ENCODE data around the gene RASA3. TPM values are rescaled to one million over a fixed set of nuclear protein-coding genes. Genes with fewer than 3 reads are reported as not detected.

The RASA3 gene
- total and polyA plus RNA-seq, 10 of the 15 experiments (the other 5 are each of a cell fraction or from before 2014, with no cell fraction given): 0.79 to 33.9 (median 17.6) TPM

GRCh38 chr13:114096811-114097211 lies 35.6 kb downstream of the RASA3 start (continued):
- TF ChIP-seq REST (IDR thresholded peaks at IDR 0.05; ENCODE audit: low read depth, low read length): no peak

- Histone ChIP-seq H3K9ac (ENCODE audit: control insufficient read depth, insufficient read depth, low read length) (no peak overlapping the region), H2AFZ (ENCODE audit: control insufficient read depth, low read depth, low read length) (no peak overlapping the region), H3K79me2 (ENCODE audit: control insufficient read depth, insufficient read depth, low read length) (no peaks in the 10 kb centered on the region; the same call in 1 of the 2 replicates), H3K4me2 (ENCODE audit: control insufficient read depth, insufficient read depth) (no peak overlapping the region), H3K4me3 (no peak overlapping the region), H3K4me1 (ENCODE audit: control insufficient read depth, insufficient read depth, low read length) (no peaks in the 10 kb centered on the region; the same call in 1 of the 2 replicates), H3K9me3 (replicated peaks; ENCODE audit: control insufficient read depth, insufficient read depth, low read length) (peaks cover 5% of the 10 kb centered on the region; the same call in 2 of the 3 replicates), H3K27me3 (replicated peaks in 1 of 2; ENCODE audit: control insufficient read depth in 2 of 2, insufficient read depth in 2 of 2, low read length in 1 of 2) (no peaks in the 10 kb centered on the region), H3K27ac (ENCODE audit: control insufficient read depth, insufficient read depth) (no peak overlapping the region), H3K36me3 (ENCODE audit: control insufficient read depth in 2 of 2, insufficient read depth in 2 of 2, low read length in 1 of 2) (peaks cover 0 to 1% of the 10 kb centered on the region in 2 experiments; a peak in 2 of 4 replicates), H4K20me1 (ENCODE audit: control insufficient read depth, insufficient read depth) (no peaks in the 10 kb centered on the region)
- FAIRE-seq (no peak), ATAC-seq (no peak), DNase-seq (ENCODE audit: low read depth, low spot score) (no peak)
- ChIA-PET CTCF (no interaction called here), SMC1A (ENCODE audit: uncharacterized antibody, unreplicated experiment) (no interaction called here), RAD21 (ENCODE audit: unreplicated experiment) (no interaction called here), POLR2A (no interaction called here)
- no peak for TF ChIP-seq MAX (IDR thresholded peaks at IDR 0.05; ENCODE audit: low read depth, low read length)
- TF ChIP-seq BHLHE40 (IDR thresholded peaks at IDR 0.05; ENCODE audit: borderline replicate concordance in 1 of 2, low read depth in 2 of 2, low read length in 1 of 2): no peak
- TF ChIP-seq MYB (IDR thresholded peaks at IDR 0.05; ENCODE audit: borderline replicate concordance, low read depth, low read length): no peak
- TF ChIP-seq IKZF2 (IDR thresholded peaks at IDR 0.05): no peak
- TF ChIP-seq NRF1 (conservative IDR thresholded peaks at IDR 0.05; ENCODE audit: low read depth, low read length): no peak
- no peak for TF ChIP-seq WRNIP1 (IDR thresholded peaks at IDR 0.05; ENCODE audit: borderline replicate concordance, low read depth, low read length)
- TF ChIP-seq SUPT20H (IDR thresholded peaks at IDR 0.05; ENCODE audit: borderline replicate concordance, control insufficient read depth, low read depth, low read length): no peak
- TF ChIP-seq MEF2A (IDR thresholded peaks at IDR 0.05; ENCODE audit: insufficient read depth, low read depth, low read length): no peak
- no peak for TF ChIP-seq ATF3 (IDR thresholded peaks at IDR 0.05; ENCODE audit: borderline replicate concordance, extremely low read depth, low read depth, low read length)
- TF ChIP-seq SRF (IDR thresholded peaks at IDR 0.05; ENCODE audit: low read depth in 2 of 2, low read length in 2 of 2): no peak
- no peak for TF ChIP-seq STAT3 (IDR thresholded peaks at IDR 0.05; ENCODE audit: low read depth, low read length)
- WGBS (ENCODE audit: insufficient coverage, insufficient replicate concordance, low lambda C conversion rate, missing lambda C conversion rate): 92% methylated on average over 24 of the region's 24 CpGs
- in situ Hi-C loops (cut with MboI) (no loop called here), intact Hi-C loops (cut with micrococcal nuclease; ENCODE audit: unreplicated experiment) (no loop called here)
- no TSS peak for BruUV-seq (replicated peaks)
Observed at GRCh38 chr13:114096031-114096485, 36.4 kb downstream of the RASA3 start.

All from GM12878 (cell line).